ENCODE data around the gene ARFIP1.
"Not testable (repeated sequence)": the region's sequence is repeated elsewhere in the genome, so short reads cannot be mapped to it uniquely, and the experiment has no call there.

Gene ARFIP1

GRCh38 chr4:152779513-152780266 lies at the start of gene ARFIP1, which contains the start of gene TIGD4:
Gene ARFIP1, plus strand, starts transcription at chr4:152779954. Its CDS starts 49,680 bp downstream, at chr4:152829634.
Gene TIGD4, minus strand, starts transcription at chr4:152779730. Its CDS starts 8,726 bp downstream, at chr4:152771004.
- DNase-seq = peak; percentile 98

GRCh38 chr4:152731997-152732396 lies 47.8 kb upstream of the ARFIP1 start:
- DNase-seq = no peak

GRCh38 chr4:152734015-152734698 lies 45.6 kb upstream of the ARFIP1 start:
- no peak for DNase-seq

- DNase-seq = no peak
These were observed 45.1 kb upstream of the ARFIP1 start for GRCh38 chr4:152734699-152735050.

- DNase-seq = no peak
These were observed 44.3 kb upstream of the ARFIP1 start for GRCh38 chr4:152735396-152735859.

GRCh38 chr4:152735906-152736305 lies 43.8 kb upstream of the ARFIP1 start:
- no peak for DNase-seq

- DNase-seq = no peak
These were observed 40.9 kb upstream of the ARFIP1 start for GRCh38 chr4:152738827-152739226.

GRCh38 chr4:152747444-152747843 lies 32.3 kb upstream of the ARFIP1 start:
- no peak for DNase-seq

GRCh38 chr4:152748619-152749018 lies 31.1 kb upstream of the ARFIP1 start:
- DNase-seq = no peak

GRCh38 chr4:152763796-152764195 lies 16.0 kb upstream of the ARFIP1 start:
- DNase-seq = no peak

GRCh38 chr4:152765069-152765737 lies 14.6 kb upstream of the ARFIP1 start:
- DNase-seq = not testable (repeated sequence)

GRCh38 chr4:152771741-152772533 lies 7.8 kb upstream of the ARFIP1 start:
- no peak for DNase-seq

GRCh38 chr4:152773339-152773738 lies 6.4 kb upstream of the ARFIP1 start:
- DNase-seq = no peak

- no peak for DNase-seq
These were observed 5.8 kb upstream of the ARFIP1 start for GRCh38 chr4:152773953-152774352.

GRCh38 chr4:152776352-152776751 lies 3.4 kb upstream of the ARFIP1 start:
- no peak for DNase-seq

GRCh38 chr4:152777488-152777887 lies 2.3 kb upstream of the ARFIP1 start:
- DNase-seq = no peak

- peak; percentile 42 for DNase-seq
These were observed 870 bp upstream of the ARFIP1 start for GRCh38 chr4:152778656-152779512.

GRCh38 chr4:152780267-152780778 lies 569 bp downstream of the ARFIP1 start:
- no peak for DNase-seq

GRCh38 chr4:152784490-152785350 lies 5.0 kb downstream of the ARFIP1 start:
- no peak for DNase-seq
